ENCODE data around the gene ZFAND2B.

The ZFAND2B gene

GRCh38 chr2:219172231-219173154 is 34.1 kb upstream of the ZFAND2B start:
- Mint-ChIP-seq H3K4me3 (no peak overlapping the region), H3K4me1 (ENCODE audit: low read depth) (peaks cover 34% of the 10 kb centered on the region), H3K36me3 (peaks cover 6% of the 10 kb centered on the region), H3K27ac (no peak overlapping the region), H3K27me3 (no peaks in the 10 kb centered on the region), H3K9me3 (ENCODE audit: low read depth) (no peaks in the 10 kb centered on the region)

- Mint-ChIP-seq H3K9me3 (ENCODE audit: low read depth) (no peaks in the 10 kb centered on the region), H3K27ac (peak overlapping the region; percentile 34), H3K4me3 (no peak overlapping the region), H3K4me1 (ENCODE audit: low read depth) (peaks cover 36% of the 10 kb centered on the region), H3K27me3 (no peaks in the 10 kb centered on the region), H3K36me3 (peaks cover 6% of the 10 kb centered on the region)
Observed at GRCh38 chr2:219173176-219173575, 33.4 kb upstream of the ZFAND2B start.

GRCh38 chr2:219174146-219174545 is 32.4 kb upstream of the ZFAND2B start:
- H3K4me1 Mint-ChIP-seq (ENCODE audit: low read depth), result peaks cover 38% of the 10 kb centered on the region
- peaks cover 6% of the 10 kb centered on the region for H3K36me3 Mint-ChIP-seq
- H3K27ac Mint-ChIP-seq, result peak overlapping the region; percentile 64

GRCh38 chr2:219174801-219175200 is 31.8 kb upstream of the ZFAND2B start:
- peak overlapping the region; percentile 64 for H3K27ac Mint-ChIP-seq
- peak overlapping the region; percentile 71 for H3K4me3 Mint-ChIP-seq
- H3K27me3 Mint-ChIP-seq, result no peaks in the 10 kb centered on the region
- peaks cover 43% of the 10 kb centered on the region for H3K4me1 Mint-ChIP-seq (ENCODE audit: low read depth)
- H3K36me3 Mint-ChIP-seq, result peaks cover 6% of the 10 kb centered on the region
- no peaks in the 10 kb centered on the region for H3K9me3 Mint-ChIP-seq (ENCODE audit: low read depth)

More at GRCh38 chr2:219174146-219174545, 32.4 kb upstream of the ZFAND2B start:
- H3K27me3 Mint-ChIP-seq, result no peaks in the 10 kb centered on the region
- peak overlapping the region; percentile 71 for H3K4me3 Mint-ChIP-seq
- no peaks in the 10 kb centered on the region for H3K9me3 Mint-ChIP-seq (ENCODE audit: low read depth)

- H3K9me3 Mint-ChIP-seq (ENCODE audit: low read depth), result no peaks in the 10 kb centered on the region
- H3K27me3 Mint-ChIP-seq, result no peaks in the 10 kb centered on the region
- peak overlapping the region; percentile 88 for H3K4me3 Mint-ChIP-seq
- peaks cover 6% of the 10 kb centered on the region for H3K36me3 Mint-ChIP-seq
- peak overlapping the region; percentile 84 for H3K27ac Mint-ChIP-seq
- H3K4me1 Mint-ChIP-seq (ENCODE audit: low read depth), result peaks cover 50% of the 10 kb centered on the region
Observed at GRCh38 chr2:219175486-219175885, 31.1 kb upstream of the ZFAND2B start.

GRCh38 chr2:219175928-219176817 is 30.4 kb upstream of the ZFAND2B start:
- H3K4me1 Mint-ChIP-seq (ENCODE audit: low read depth), result peaks cover 54% of the 10 kb centered on the region
- peak overlapping the region; percentile 98 for H3K4me3 Mint-ChIP-seq
- peaks cover 6% of the 10 kb centered on the region for H3K36me3 Mint-ChIP-seq
- peak overlapping the region; percentile 84 for H3K27ac Mint-ChIP-seq
- no peaks in the 10 kb centered on the region for H3K9me3 Mint-ChIP-seq (ENCODE audit: low read depth)
- no peaks in the 10 kb centered on the region for H3K27me3 Mint-ChIP-seq

GRCh38 chr2:219176818-219177551 is 29.6 kb upstream of the ZFAND2B start, which contains the start of gene CNPPD1:
TSS of gene CNPPD1 (minus strand) at chr2:219176925. CDS start at chr2:219176828, 97 bp downstream.
- Mint-ChIP-seq H3K27ac (peak within 1 kb of the TSS; percentile 99), H3K36me3 (peaks cover 6% of the 10 kb centered on the region), H3K4me1 (ENCODE audit: low read depth) (peaks cover 59% of the 10 kb centered on the region), H3K4me3 (peak within 1 kb of the TSS; percentile 98), H3K9me3 (ENCODE audit: low read depth) (no peaks in the 10 kb centered on the region), H3K27me3 (no peaks in the 10 kb centered on the region)

GRCh38 chr2:219177552-219178376 is 28.8 kb upstream of the ZFAND2B start, which contains the start of gene RETREG2:
TSS of gene RETREG2 (plus strand) at chr2:219178275. CDS start at chr2:219178353, 78 bp downstream.
- H3K4me1 Mint-ChIP-seq (ENCODE audit: low read depth), result peaks cover 62% of the 10 kb centered on the region
- no peaks in the 10 kb centered on the region for H3K9me3 Mint-ChIP-seq (ENCODE audit: low read depth)
- H3K36me3 Mint-ChIP-seq, result peaks cover 6% of the 10 kb centered on the region
- H3K27me3 Mint-ChIP-seq, result no peaks in the 10 kb centered on the region
- peak within 1 kb of the TSS; percentile 99 for H3K27ac Mint-ChIP-seq
- H3K4me3 Mint-ChIP-seq, result peak within 1 kb of the TSS; percentile 98

GRCh38 chr2:219178377-219179175 is 28.0 kb upstream of the ZFAND2B start:
- Mint-ChIP-seq H3K4me1 (ENCODE audit: low read depth) (peaks cover 65% of the 10 kb centered on the region), H3K9me3 (ENCODE audit: low read depth) (no peaks in the 10 kb centered on the region), H3K36me3 (peaks cover 6% of the 10 kb centered on the region), H3K27ac (peak overlapping the region; percentile 87), H3K4me3 (peak overlapping the region; percentile 88), H3K27me3 (no peaks in the 10 kb centered on the region)

GRCh38 chr2:219179601-219180465 is 26.7 kb upstream of the ZFAND2B start:
- Mint-ChIP-seq H3K27me3 (no peaks in the 10 kb centered on the region), H3K4me1 (ENCODE audit: low read depth) (peaks cover 56% of the 10 kb centered on the region), H3K4me3 (peak overlapping the region; percentile 88), H3K36me3 (no peaks in the 10 kb centered on the region), H3K27ac (no peak overlapping the region), H3K9me3 (ENCODE audit: low read depth) (no peaks in the 10 kb centered on the region)

- peak overlapping the region; percentile 31 for H3K27ac Mint-ChIP-seq
- H3K27me3 Mint-ChIP-seq, result no peaks in the 10 kb centered on the region
- peaks cover 48% of the 10 kb centered on the region for H3K4me1 Mint-ChIP-seq (ENCODE audit: low read depth)
- H3K4me3 Mint-ChIP-seq, result peak overlapping the region; percentile 27
- no peaks in the 10 kb centered on the region for H3K9me3 Mint-ChIP-seq (ENCODE audit: low read depth)
- H3K36me3 Mint-ChIP-seq, result peaks cover 3% of the 10 kb centered on the region
Observed at GRCh38 chr2:219180961-219181360, 25.6 kb upstream of the ZFAND2B start.

- Mint-ChIP-seq H3K4me1 (ENCODE audit: low read depth) (peaks cover 47% of the 10 kb centered on the region), H3K36me3 (peaks cover 3% of the 10 kb centered on the region), H3K9me3 (ENCODE audit: low read depth) (no peaks in the 10 kb centered on the region), H3K4me3 (peak overlapping the region; percentile 13), H3K27ac (peak overlapping the region; percentile 58), H3K27me3 (no peaks in the 10 kb centered on the region)
Observed at GRCh38 chr2:219181531-219181930, 25.1 kb upstream of the ZFAND2B start.

All from activated naive CD8-positive, alpha-beta T cell (primary cell).